Vagina (tissue), 2 donors: ENCODE measurements around the gene MYCBPAP. TPM values are rescaled to one million over a fixed set of nuclear protein-coding genes. Genes with fewer than 3 reads are reported as not detected.

Source experiments
- DNase-seq, 2 donors: peaks; one replicate each; pipeline ENCODE4 v3.0.0-alpha.2; 2017; ENCODE audit errors: extremely low spot score in 2 of 2
- H3K27ac ChIP-seq: fragments of 200-600 bp; sonication (generic); one replicate; pipeline ENCODE4 v1.5.1; 2019
- H3K27me3 ChIP-seq: fragments of 200-600 bp; sonication (generic); one replicate; pipeline ENCODE4 v1.5.1; 2019
- H3K36me3 ChIP-seq, 2 donors: fragments of 200-600 bp; sonication (generic); one replicate each; pipeline ENCODE4 v1.5.1; 2017 to 2019
- H3K4me1 ChIP-seq: fragments of 200-600 bp; sonication (generic); one replicate; pipeline ENCODE4 v1.5.1; 2019
- H3K4me3 ChIP-seq, 2 donors: fragments of 200-600 bp; sonication (generic); 1 replicate in 1 of 2; 2 replicates in 1 of 2; pipeline ENCODE4 v1.5.1; 2016 to 2019
- H3K9me3 ChIP-seq: fragments of 200-600 bp; sonication (generic); one replicate; pipeline ENCODE4 v1.5.1; 2019
- CTCF ChIP-seq, 3 experiments: fragments of 450-650 bp in 2 of 3; fragments of 200-600 bp in 1 of 3; sonication (generic) in 1 of 3; IDR thresholded peaks; one replicate each; pipeline ENCODE4 v1.5.1; 2017 to 2019; ENCODE audit warnings: antibody characterized with exemption in 3 of 3, mild to moderate bottlenecking in 2 of 3, moderate library complexity in 2 of 3
- POLR2A ChIP-seq, 2 donors: fragments of 450-650 bp; IDR thresholded peaks; one replicate each; pipeline ENCODE4 v1.6.1; 2017; ENCODE audit warnings: antibody characterized with exemption in 2 of 2, mild to moderate bottlenecking in 2 of 2, moderate library complexity in 2 of 2
- POLR2AphosphoS5 ChIP-seq, 2 donors: sonication (generic); formaldehyde crosslinking; IDR thresholded peaks; one replicate each; pipeline ENCODE4 v1.9.0; 2017; ENCODE audit warnings: antibody characterized with exemption in 2 of 2, mild to moderate bottlenecking in 2 of 2, low read depth in 1 of 2; ENCODE audit not compliant: insufficient read depth in 1 of 2
- intact Hi-C: fragments of 100-400 bp; cut with DNase I; formaldehyde crosslinking; loops from one replicate; pipeline ENCODE4 v1.15.1; 2023
- total RNA-seq: library from RNA; depleted of rRNA; stranded (reverse); fragments of >200 nt; gene quantifications from one replicate; pipeline ENCODE4 v1.2.3, GENCODE V29; 2016

Gene MYCBPAP
- total RNA-seq, 1 donor from 2014 or later = not detected

DNA sequence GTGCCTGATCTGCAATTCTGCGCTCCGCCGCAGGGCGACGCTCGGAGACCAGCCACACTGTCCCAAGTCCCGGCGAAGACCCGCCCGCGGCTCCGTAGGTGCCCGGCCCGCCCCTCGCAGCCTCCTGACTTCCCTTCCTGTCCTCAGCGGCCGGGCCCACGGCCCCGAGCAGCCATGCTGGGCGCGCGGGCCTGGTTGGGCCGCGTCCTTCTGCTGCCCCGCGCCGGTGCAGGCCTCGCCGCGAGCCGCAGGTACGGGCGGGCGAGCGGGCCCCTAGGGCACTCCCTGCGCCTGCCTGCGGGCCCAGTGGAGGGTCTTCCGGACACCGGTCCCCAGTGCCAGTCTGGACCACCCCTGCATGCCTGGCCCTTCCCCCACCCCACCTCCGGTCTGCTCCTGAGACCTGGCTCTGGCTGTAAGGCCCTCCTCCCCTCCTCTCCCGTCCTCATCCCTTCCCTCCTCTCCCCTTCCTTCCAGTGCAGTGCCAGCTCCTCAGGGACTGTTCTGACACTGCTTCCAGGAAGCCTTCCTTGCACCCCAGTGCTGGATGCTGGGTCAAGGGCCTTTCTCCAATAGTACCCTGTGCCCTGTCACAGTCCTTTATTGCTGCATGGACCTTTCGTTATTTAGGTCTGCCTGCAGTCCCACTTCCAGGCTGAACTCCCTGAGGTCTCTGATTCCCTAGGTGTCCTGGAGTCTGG, 38.9 kb downstream of the MYCBPAP start, which contains the start of gene SPATA20:
Gene SPATA20, plus strand, starts transcription at position 140 of the 701 bp plus-strand sequence. Its CDS starts 35 bp downstream, at position 175.
- no peak for DNase-seq
- H3K27me3 ChIP-seq = no peaks in the 10 kb centered on the region
- H3K4me3 ChIP-seq = peak within 1 kb of the TSS; percentile 58 to 61
- intact Hi-C loops = loop anchor here (2.0 to 5.0 kb wide), 3 partner anchors 80 to 296 kb away; no protein-coding TSS in a partner anchor
- peaks cover 26% of the 10 kb centered on the region for H3K4me1 ChIP-seq
- TF ChIP-seq POLR2AphosphoS5 (IDR thresholded peaks at IDR 0.05; ENCODE audit: insufficient read depth in 1 of 2, low read depth in 1 of 2) (peak; percentile 67 to 79), CTCF (IDR thresholded peaks at IDR 0.05) (peak; percentile 89 to 99 (median 96)), POLR2A (IDR thresholded peaks at IDR 0.05) (peak in 1 of 2 donors; percentile 81)
- H3K9me3 ChIP-seq = no peaks in the 10 kb centered on the region
- peak within 1 kb of the TSS; percentile 93 for H3K27ac ChIP-seq
- H3K36me3 ChIP-seq = peaks cover 0 to 4% of the 10 kb centered on the region in 2 donors

DNA sequence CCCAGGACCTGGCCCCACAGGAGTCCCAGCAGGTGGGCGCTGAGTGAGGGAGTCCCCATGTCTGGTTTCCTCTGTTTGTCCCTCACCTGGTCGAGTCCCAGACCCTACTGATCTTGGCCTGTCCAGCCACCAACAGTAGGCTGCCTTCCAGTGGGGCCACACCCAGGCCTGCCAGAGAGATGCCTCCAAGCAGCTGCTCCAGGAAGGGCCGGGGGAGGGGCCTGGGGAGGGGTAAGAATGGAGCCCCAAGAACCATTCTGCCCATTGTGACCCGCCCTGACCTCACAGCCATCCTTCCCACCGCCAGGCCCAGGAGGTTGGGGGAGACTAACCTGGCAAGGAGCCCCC, 39.5 kb downstream of the MYCBPAP start:
- H3K4me3 ChIP-seq = peak overlapping the region; percentile 58 to 61
- peaks cover 0 to 4% of the 10 kb centered on the region in 2 donors for H3K36me3 ChIP-seq
- intact Hi-C loops = loop anchor here (2.0 to 5.0 kb wide), 3 partner anchors 80 to 295 kb away; no protein-coding TSS in a partner anchor
- H3K4me1 ChIP-seq = peaks cover 21% of the 10 kb centered on the region
- no peaks in the 10 kb centered on the region for H3K27me3 ChIP-seq
- DNase-seq = no peak
- TF ChIP-seq CTCF (IDR thresholded peaks at IDR 0.05) (no peak), POLR2AphosphoS5 (IDR thresholded peaks at IDR 0.05; ENCODE audit: insufficient read depth in 1 of 2, low read depth in 1 of 2) (no peak), POLR2A (IDR thresholded peaks at IDR 0.05) (no peak)
- peak overlapping the region; percentile 93 for H3K27ac ChIP-seq
- no peaks in the 10 kb centered on the region for H3K9me3 ChIP-seq

GRCh38 chr17:50548831-50549230, 40.6 kb downstream of the MYCBPAP start:
- Histone ChIP-seq H3K4me3 (no peak overlapping the region), H3K27me3 (no peaks in the 10 kb centered on the region), H3K9me3 (no peaks in the 10 kb centered on the region), H3K27ac (no peak overlapping the region), H3K4me1 (peaks cover 19% of the 10 kb centered on the region), H3K36me3 (peaks cover 0 to 4% of the 10 kb centered on the region in 2 donors)
- TF ChIP-seq POLR2A (IDR thresholded peaks at IDR 0.05) = no peak
- TF ChIP-seq CTCF (IDR thresholded peaks at IDR 0.05) = no peak
- TF ChIP-seq POLR2AphosphoS5 (IDR thresholded peaks at IDR 0.05; ENCODE audit: insufficient read depth in 1 of 2, low read depth in 1 of 2) = no peak
- intact Hi-C loops = loop anchor here (5.0 kb wide), 2 partner anchors 78 to 138 kb away; no protein-coding TSS in a partner anchor
- DNase-seq = no peak

DNA sequence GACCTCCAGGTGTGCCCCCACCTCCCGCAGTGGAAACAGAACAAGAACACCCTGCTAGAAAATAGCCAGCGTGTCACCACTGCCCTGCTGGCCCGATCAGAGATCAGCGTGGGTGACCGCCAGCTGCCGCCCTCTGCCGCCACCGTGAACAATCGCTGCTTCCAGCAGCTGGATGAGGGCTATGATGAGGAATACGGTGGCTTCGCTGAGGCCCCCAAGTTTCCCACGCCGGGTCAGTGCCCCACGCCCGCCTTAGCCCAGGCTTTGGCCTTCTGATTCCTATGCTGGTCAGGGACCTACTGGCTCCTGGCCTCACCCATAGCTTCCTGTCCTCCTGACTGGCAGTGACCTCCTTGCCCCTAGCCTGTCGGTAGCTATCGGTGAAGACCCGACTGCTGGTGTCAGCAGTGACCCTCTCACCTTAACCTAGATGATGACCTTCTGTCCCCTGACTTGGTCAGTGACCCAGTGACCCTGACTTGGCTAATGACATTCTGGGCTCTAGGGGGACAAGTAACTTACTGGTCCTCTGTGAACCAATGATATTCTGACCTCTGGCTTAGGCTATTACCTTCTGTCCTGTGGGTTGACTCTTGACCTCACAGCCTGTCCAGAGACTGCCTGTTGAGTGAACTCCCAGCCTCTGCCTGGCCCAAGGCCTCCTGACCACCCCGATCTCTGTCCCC, 41.2 kb downstream of the MYCBPAP start:
- H3K9me3 ChIP-seq = no peaks in the 10 kb centered on the region
- no peak for TF ChIP-seq CTCF (IDR thresholded peaks at IDR 0.05)
- TF ChIP-seq POLR2AphosphoS5 (IDR thresholded peaks at IDR 0.05; ENCODE audit: insufficient read depth in 1 of 2, low read depth in 1 of 2) = no peak
- TF ChIP-seq POLR2A (IDR thresholded peaks at IDR 0.05) = no peak
- no peaks in the 10 kb centered on the region for H3K27me3 ChIP-seq
- peaks cover 19% of the 10 kb centered on the region for H3K4me1 ChIP-seq
- intact Hi-C loops = loop anchor here (5.0 kb wide), 2 partner anchors 78 to 138 kb away; no protein-coding TSS in a partner anchor
- H3K27ac ChIP-seq = no peak overlapping the region
- no peak for DNase-seq
- no peak overlapping the region for H3K4me3 ChIP-seq
- H3K36me3 ChIP-seq = peaks cover 0 to 4% of the 10 kb centered on the region in 2 donors
